GM21526 (cell line): ENCODE results near the gene CCDC13.
"Not testable (repeated sequence)": the region's sequence is repeated elsewhere in the genome, so short reads cannot be mapped to it uniquely, and the experiment has no call there.

Experiments used
- ATAC-seq: cut with Tn5 transposase; IDR thresholded peaks from one replicate; pipeline ENCODE4 v1.9.1; 2021; ENCODE audit warnings: moderate library complexity; ENCODE audit not compliant: unreplicated experiment, low FRiP score

Gene CCDC13

GRCh38 chr3:42772670-42773408 is at the start of gene CCDC13:
TSS of gene CCDC13 (minus strand) at chr3:42773253. CDS start at chr3:42758345, 14,908 bp downstream.
- ATAC-seq, result peak; percentile 98

- ATAC-seq, result no peak
These were observed 49.8 kb upstream of the CCDC13 start for GRCh38 chr3:42822828-42823227.

GRCh38 chr3:42820746-42821051 is 47.6 kb upstream of the CCDC13 start:
- ATAC-seq, result no peak

GRCh38 chr3:42819351-42819965 is 46.4 kb upstream of the CCDC13 start:
- ATAC-seq, result no peak

- ATAC-seq, result no peak
These were observed 42.8 kb upstream of the CCDC13 start for GRCh38 chr3:42815826-42816225.

- no peak for ATAC-seq
These were observed 42.0 kb upstream of the CCDC13 start for GRCh38 chr3:42814914-42815507.

GRCh38 chr3:42814246-42814645 is 41.2 kb upstream of the CCDC13 start:
- no peak for ATAC-seq

GRCh38 chr3:42811118-42811883 is 38.2 kb upstream of the CCDC13 start:
- not testable (repeated sequence) for ATAC-seq

GRCh38 chr3:42810706-42811105 is 37.7 kb upstream of the CCDC13 start:
- not testable (repeated sequence) for ATAC-seq

GRCh38 chr3:42809202-42809601 is 36.1 kb upstream of the CCDC13 start, which contains the start of gene ACKR2:
TSS of gene ACKR2 (plus strand) at chr3:42809445. CDS start at chr3:42864503, 55,058 bp downstream.
- no peak for ATAC-seq

- no peak for ATAC-seq
These were observed 34.9 kb upstream of the CCDC13 start for GRCh38 chr3:42807929-42808328.

GRCh38 chr3:42805141-42805821 is 32.2 kb upstream of the CCDC13 start:
- no peak for ATAC-seq

GRCh38 chr3:42804831-42805132 is 31.7 kb upstream of the CCDC13 start:
- peak; percentile 31 for ATAC-seq

GRCh38 chr3:42804106-42804830 is 31.2 kb upstream of the CCDC13 start, which contains the start of gene HIGD1A:
TSS of gene HIGD1A (minus strand) at chr3:42804490. CDS start at chr3:42794253, 10,237 bp downstream.
- peak; percentile 99 for ATAC-seq

GRCh38 chr3:42803414-42804105 is 30.5 kb upstream of the CCDC13 start:
- ATAC-seq, result peak; percentile 8

- no peak for ATAC-seq
These were observed 29.9 kb upstream of the CCDC13 start for GRCh38 chr3:42802876-42803413.

GRCh38 chr3:42801784-42802183 is 28.7 kb upstream of the CCDC13 start:
- no peak for ATAC-seq

- no peak for ATAC-seq
These were observed 28.1 kb upstream of the CCDC13 start for GRCh38 chr3:42801048-42801620.

- ATAC-seq, result no peak
These were observed 27.2 kb upstream of the CCDC13 start for GRCh38 chr3:42800251-42800650.
